Activated CD4-positive, alpha-beta memory T cell treated with anti-CD3 and anti-CD28 coated beads for 36 hours (primary cell): ENCODE results near the gene KRTAP9-8. TPM values are rescaled to one million over a fixed set of nuclear protein-coding genes. Genes with fewer than 3 reads are reported as not detected.
"Not testable (repeated sequence)": the region's sequence is repeated elsewhere in the genome, so short reads cannot be mapped to it uniquely, and the experiment has no call there.

Experiments used
- CTCF ChIA-PET: fragments of 350-600 bp; sonication (Branson Sonifier 250); formaldehyde crosslinking; loops from one replicate; lab custom pipeline; 2021; ENCODE audit warnings: antibody characterized with exemption, inconsistent platforms; lab: Charles Lee
- POLR2A ChIA-PET: fragments of 350-600 bp; sonication (Branson Sonifier 250); formaldehyde crosslinking; loops from one replicate; lab custom pipeline; 2021; ENCODE audit warnings: antibody characterized with exemption; lab: Charles Lee
- DNase-seq: peaks from one replicate; pipeline ENCODE4 v3.0.0-alpha.2; 2020
- H3K27ac Mint-ChIP-seq: one replicate; pipeline ENCODE4 v1.8.0; 2021; ENCODE audit warnings: mixed read lengths
- H3K27me3 Mint-ChIP-seq: one replicate; pipeline ENCODE4 v1.8.0; 2021; ENCODE audit warnings: mixed read lengths
- H3K36me3 Mint-ChIP-seq: one replicate; pipeline ENCODE4 v1.8.0; 2021; ENCODE audit warnings: mixed read lengths
- H3K4me1 Mint-ChIP-seq: one replicate; pipeline ENCODE4 v1.8.0; 2021; ENCODE audit warnings: low read depth, mixed read lengths
- H3K4me3 Mint-ChIP-seq: one replicate; pipeline ENCODE4 v1.8.0; 2021; ENCODE audit warnings: mild to moderate bottlenecking, mixed read lengths
- H3K9me3 Mint-ChIP-seq: one replicate; pipeline ENCODE4 v1.8.0; 2021; ENCODE audit warnings: mixed read lengths
- intact Hi-C: fragments of 100-400 bp; cut with micrococcal nuclease; formaldehyde crosslinking; loops from one replicate; pipeline ENCODE4 v1.15.1; 2023
- total RNA-seq, 2 experiments: library from RNA; stranded (reverse); gene quantifications; one replicate each; pipeline ENCODE4 v1.2.3, GENCODE V29; 2021

KRTAP9-8 gene
- total RNA-seq, 2 experiments from 2014 or later: not detected

DNA sequence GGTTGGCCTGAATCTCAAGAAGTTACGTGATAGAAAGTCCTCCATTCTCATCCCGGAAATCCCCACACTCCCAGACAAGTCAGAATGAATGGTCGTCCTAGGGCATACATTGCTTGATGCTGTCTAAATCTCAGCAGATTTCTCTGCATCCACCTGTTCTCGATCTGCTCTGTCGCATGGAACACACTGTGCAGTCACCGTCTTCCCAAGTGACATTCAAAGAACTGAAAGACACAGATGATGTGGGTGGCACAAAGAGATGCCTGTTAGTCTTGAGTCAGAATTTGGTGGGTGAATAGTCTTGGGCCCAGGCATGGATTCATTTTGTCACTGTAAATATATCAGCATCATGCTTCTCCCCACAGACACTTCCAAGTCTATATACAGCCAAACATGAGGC lies 6.1 kb upstream of the KRTAP9-8 start:
- POLR2A ChIA-PET: no interaction called here
- H3K27me3 Mint-ChIP-seq: peaks cover 19% of the 10 kb centered on the region

DNA sequence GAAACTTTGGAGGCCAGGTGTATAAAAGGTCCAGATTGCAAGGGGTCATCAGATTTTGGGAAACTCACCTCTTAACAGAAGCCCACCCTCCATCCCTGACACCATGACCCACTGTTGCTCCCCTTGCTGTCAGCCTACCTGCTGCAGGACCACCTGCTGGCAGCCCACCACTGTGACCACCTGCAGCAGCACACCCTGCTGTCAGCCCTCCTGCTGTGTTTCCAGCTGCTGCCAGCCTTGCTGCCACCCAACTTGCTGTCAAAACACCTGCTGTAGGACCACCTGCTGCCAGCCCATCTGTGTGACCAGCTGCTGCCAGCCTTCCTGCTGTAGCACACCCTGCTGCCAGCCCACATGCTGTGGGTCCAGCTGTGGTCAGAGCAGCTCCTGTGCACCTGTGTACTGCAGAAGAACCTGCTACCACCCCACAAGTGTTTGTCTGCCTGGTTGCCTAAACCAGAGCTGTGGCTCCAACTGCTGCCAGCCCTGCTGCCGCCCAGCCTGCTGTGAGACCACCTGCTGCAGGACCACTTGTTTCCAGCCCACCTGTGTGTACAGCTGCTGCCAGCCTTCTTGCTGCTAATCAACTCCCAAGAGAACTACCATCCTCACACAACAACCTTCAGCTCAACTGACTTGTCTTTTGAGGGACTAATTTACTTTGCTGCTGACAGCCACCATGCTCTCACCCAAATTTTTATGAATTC lies 5.2 kb upstream of the KRTAP9-8 start, which contains the start of gene KRTAP9-3:
TSS of gene KRTAP9-3 (plus strand) at position 51 of the 707 bp plus-strand sequence. CDS start at position 104, 53 bp downstream.
- H3K9me3 Mint-ChIP-seq, DNase-seq, CTCF ChIA-PET, H3K36me3 Mint-ChIP-seq, H3K27ac Mint-ChIP-seq, intact Hi-C loops, H3K4me3 Mint-ChIP-seq, H3K4me1 Mint-ChIP-seq, POLR2A ChIA-PET: not testable (repeated sequence)
- H3K27me3 Mint-ChIP-seq: peaks cover 19% of the 10 kb centered on the region

More for the DNA sequence above, 6.1 kb upstream of the KRTAP9-8 start:
- H3K4me1 Mint-ChIP-seq: no peaks in the 10 kb centered on the region
- DNase-seq: no peak
- H3K4me3 Mint-ChIP-seq: no peak overlapping the region
- no peak overlapping the region for H3K27ac Mint-ChIP-seq
- H3K36me3 Mint-ChIP-seq: no peaks in the 10 kb centered on the region
- H3K9me3 Mint-ChIP-seq: no peaks in the 10 kb centered on the region
- intact Hi-C loops: no loop called here
- CTCF ChIA-PET: no interaction called here

DNA sequence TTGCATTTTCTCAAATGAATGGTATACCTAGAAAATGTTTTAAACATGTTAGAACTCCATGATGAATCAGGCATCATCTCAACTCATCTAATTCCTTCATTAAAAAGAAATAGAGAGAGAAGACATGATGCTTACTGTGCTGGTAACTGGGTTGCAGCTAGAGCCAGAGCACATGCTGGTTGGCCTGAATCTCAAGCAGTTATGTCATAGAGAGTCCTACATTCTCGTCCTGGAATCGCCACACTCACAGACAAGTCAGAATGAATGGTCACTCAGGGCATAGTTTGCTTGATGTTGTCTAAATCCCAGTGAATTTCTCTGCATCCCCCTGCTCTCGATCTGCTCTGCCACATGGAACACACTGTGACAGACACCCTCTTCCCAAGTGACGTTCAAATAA lies 683 bp upstream of the KRTAP9-8 start:
- H3K27ac Mint-ChIP-seq, intact Hi-C loops, POLR2A ChIA-PET, H3K36me3 Mint-ChIP-seq, H3K9me3 Mint-ChIP-seq, H3K4me3 Mint-ChIP-seq, CTCF ChIA-PET, H3K4me1 Mint-ChIP-seq, DNase-seq: not testable (repeated sequence)
- H3K27me3 Mint-ChIP-seq: peaks cover 19% of the 10 kb centered on the region

- intact Hi-C loops, POLR2A ChIA-PET, H3K36me3 Mint-ChIP-seq, H3K9me3 Mint-ChIP-seq, H3K4me3 Mint-ChIP-seq, H3K4me1 Mint-ChIP-seq, H3K27ac Mint-ChIP-seq, DNase-seq, H3K27me3 Mint-ChIP-seq, CTCF ChIA-PET: not testable (repeated sequence)
These were observed 9.4 kb downstream of the KRTAP9-8 start for GRCh38 chr17:41246995-41247787.

DNA sequence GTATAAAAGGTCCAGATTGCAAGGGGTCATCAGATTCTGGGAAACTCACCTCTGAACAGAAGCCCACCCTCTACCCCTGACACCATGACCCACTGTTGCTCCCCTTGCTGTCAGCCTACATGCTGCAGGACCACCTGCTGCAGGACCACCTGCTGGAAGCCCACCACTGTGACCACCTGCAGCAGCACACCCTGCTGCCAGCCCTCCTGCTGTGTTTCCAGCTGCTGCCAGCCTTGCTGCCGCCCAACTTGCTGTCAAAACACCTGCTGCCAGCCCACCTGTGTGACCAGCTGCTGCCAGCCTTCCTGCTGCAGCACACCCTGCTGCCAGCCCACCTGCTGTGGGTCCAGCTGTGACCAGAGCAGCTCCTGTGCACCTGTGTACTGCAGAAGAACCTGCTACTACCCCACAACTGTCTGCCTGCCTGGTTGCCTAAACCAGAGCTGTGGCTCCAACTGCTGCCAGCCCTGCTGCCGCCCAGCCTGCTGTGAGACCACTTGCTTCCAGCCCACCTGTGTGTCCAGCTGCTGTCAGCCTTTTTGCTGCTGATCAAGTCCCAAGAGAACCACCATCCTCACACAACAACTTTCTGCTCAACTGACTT lies 11.9 kb downstream of the KRTAP9-8 start, which contains the start of gene KRTAP9-4:
TSS of gene KRTAP9-4 (plus strand) at position 51 of the 604 bp plus-strand sequence. CDS start at position 85, 34 bp downstream.
- POLR2A ChIA-PET, H3K27me3 Mint-ChIP-seq, H3K27ac Mint-ChIP-seq, H3K9me3 Mint-ChIP-seq, H3K36me3 Mint-ChIP-seq, intact Hi-C loops, DNase-seq, CTCF ChIA-PET, H3K4me1 Mint-ChIP-seq, H3K4me3 Mint-ChIP-seq: not testable (repeated sequence)

GRCh38 chr17:41251261-41251660 lies 13.5 kb downstream of the KRTAP9-8 start:
- no peak overlapping the region for H3K4me3 Mint-ChIP-seq
- no peaks in the 10 kb centered on the region for H3K9me3 Mint-ChIP-seq
- H3K27me3 Mint-ChIP-seq: peaks cover 6% of the 10 kb centered on the region
- intact Hi-C loops: no loop called here
- CTCF ChIA-PET: interaction anchor here (0.6 kb wide), 1 partner anchor 522 kb away, joined by 3 read pairs; no protein-coding TSS in a partner anchor
- DNase-seq: no peak
- no peaks in the 10 kb centered on the region for H3K36me3 Mint-ChIP-seq
- POLR2A ChIA-PET: no interaction called here
- H3K27ac Mint-ChIP-seq: no peak overlapping the region
- H3K4me1 Mint-ChIP-seq: no peaks in the 10 kb centered on the region

GRCh38 chr17:41254861-41255260 lies 17.1 kb downstream of the KRTAP9-8 start:
- Mint-ChIP-seq H3K9me3 (no peaks in the 10 kb centered on the region), H3K27me3 (peaks cover 13% of the 10 kb centered on the region), H3K4me1 (no peaks in the 10 kb centered on the region), H3K27ac (no peak overlapping the region), H3K36me3 (no peaks in the 10 kb centered on the region), H3K4me3 (no peak overlapping the region)
- ChIA-PET CTCF (no interaction called here), POLR2A (no interaction called here)
- intact Hi-C loops: no loop called here
- no peak for DNase-seq

DNA sequence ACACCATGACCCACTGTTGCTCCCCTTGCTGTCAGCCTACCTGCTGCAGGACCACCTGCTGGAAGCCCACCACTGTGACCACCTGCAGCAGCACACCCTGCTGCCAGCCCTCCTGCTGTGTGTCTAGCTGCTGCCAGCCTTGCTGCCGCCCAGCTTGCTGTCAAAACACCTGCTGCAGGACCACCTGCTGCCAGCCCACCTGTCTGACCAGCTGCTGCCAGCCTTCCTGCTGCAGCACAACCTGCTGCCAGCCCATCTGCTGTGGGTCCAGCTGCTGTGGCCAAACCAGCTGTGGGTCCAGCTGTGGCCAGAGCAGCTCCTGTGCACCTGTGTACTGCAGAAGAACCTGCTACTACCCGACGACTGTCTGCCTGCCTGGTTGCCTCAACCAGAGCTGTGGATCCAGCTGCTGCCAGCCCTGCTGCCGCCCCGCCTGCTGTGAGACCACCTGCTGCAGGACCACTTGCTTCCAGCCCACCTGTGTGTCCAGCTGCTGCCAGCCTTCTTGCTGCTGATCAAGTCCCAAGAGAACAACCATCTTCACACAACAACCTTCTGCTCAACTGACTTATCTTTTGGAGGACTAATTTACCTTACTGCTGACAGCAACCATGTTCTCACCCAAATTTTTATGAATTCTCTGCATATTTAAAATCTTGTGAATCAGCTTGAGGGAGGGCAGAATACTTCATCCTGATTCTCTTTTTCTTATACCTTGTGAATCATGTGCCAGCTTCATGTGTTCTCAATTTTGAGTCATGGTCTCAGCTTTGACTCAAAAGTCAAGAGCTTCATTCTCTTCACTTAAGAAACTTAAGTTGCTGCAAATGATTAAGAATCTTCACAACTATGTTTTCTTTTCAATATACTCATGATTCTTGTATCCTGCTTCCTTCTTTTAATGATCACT lies 17.8 kb downstream of the KRTAP9-8 start, which contains the start of gene KRTAP9-9:
TSS of gene KRTAP9-9 (plus strand) at position 4 of the 910 bp plus-strand sequence.
- DNase-seq, H3K4me1 Mint-ChIP-seq, H3K36me3 Mint-ChIP-seq, H3K9me3 Mint-ChIP-seq, CTCF ChIA-PET, intact Hi-C loops, POLR2A ChIA-PET, H3K27ac Mint-ChIP-seq, H3K4me3 Mint-ChIP-seq: not testable (repeated sequence)
- H3K27me3 Mint-ChIP-seq: peaks cover 13% of the 10 kb centered on the region

- H3K27me3 Mint-ChIP-seq: peaks cover 14% of the 10 kb centered on the region
- H3K27ac Mint-ChIP-seq: no peak overlapping the region
- ChIA-PET CTCF (no interaction called here), POLR2A (no interaction called here)
- no peaks in the 10 kb centered on the region for H3K9me3 Mint-ChIP-seq
- H3K36me3 Mint-ChIP-seq: no peaks in the 10 kb centered on the region
- DNase-seq: no peak
- intact Hi-C loops: no loop called here
- peaks cover 7% of the 10 kb centered on the region for H3K4me1 Mint-ChIP-seq
- no peak overlapping the region for H3K4me3 Mint-ChIP-seq
These were observed 18.5 kb downstream of the KRTAP9-8 start for GRCh38 chr17:41256291-41256685.

DNA sequence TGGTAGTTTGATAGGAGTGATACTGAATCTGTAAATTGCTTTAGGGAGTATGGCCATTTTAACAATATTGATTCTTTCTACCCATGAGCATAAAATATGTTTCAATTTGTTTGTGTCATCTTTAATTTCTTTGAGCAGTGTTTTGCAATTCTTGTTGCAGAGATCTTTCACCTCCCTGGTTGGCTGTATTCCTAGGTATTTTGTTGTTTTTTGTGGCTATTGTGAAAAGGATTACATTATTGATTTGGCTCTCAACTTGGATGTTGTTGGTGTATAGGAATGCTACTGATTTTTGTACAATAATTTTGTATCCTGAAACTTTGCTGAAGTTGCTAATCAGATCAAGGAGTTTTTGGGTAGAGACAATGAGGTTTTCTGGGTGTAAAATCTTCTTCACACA lies 20.6 kb downstream of the KRTAP9-8 start:
- CTCF ChIA-PET: no interaction called here
- H3K27ac Mint-ChIP-seq: no peak overlapping the region
- H3K4me3 Mint-ChIP-seq: no peak overlapping the region
- no peaks in the 10 kb centered on the region for H3K9me3 Mint-ChIP-seq
- peaks cover 14% of the 10 kb centered on the region for H3K27me3 Mint-ChIP-seq
- no peak for DNase-seq
- intact Hi-C loops: no loop called here
- POLR2A ChIA-PET: no interaction called here
- H3K4me1 Mint-ChIP-seq: peaks cover 8% of the 10 kb centered on the region
- no peaks in the 10 kb centered on the region for H3K36me3 Mint-ChIP-seq

GRCh38 chr17:41263212-41263611 lies 25.4 kb downstream of the KRTAP9-8 start:
- intact Hi-C loops: no loop called here
- Mint-ChIP-seq H3K27me3 (peaks cover 4% of the 10 kb centered on the region), H3K36me3 (no peaks in the 10 kb centered on the region), H3K4me3 (no peak overlapping the region), H3K9me3 (no peaks in the 10 kb centered on the region), H3K27ac (no peak overlapping the region), H3K4me1 (peaks cover 11% of the 10 kb centered on the region)
- CTCF ChIA-PET: interaction anchor here (1.0 kb wide), 1 partner anchor 386 kb away, joined by 3 read pairs; no protein-coding TSS in a partner anchor
- no peak for DNase-seq
- POLR2A ChIA-PET: no interaction called here
